Glomerular visceral epithelial cell (primary cell): ENCODE measurements around the gene ENO2.

Source experiments
- DNase-seq: peaks from one replicate; pipeline ENCODE4 v3.0.0-alpha.2; 2016; ENCODE audit errors: extremely low spot score

The ENO2 gene

DNA sequence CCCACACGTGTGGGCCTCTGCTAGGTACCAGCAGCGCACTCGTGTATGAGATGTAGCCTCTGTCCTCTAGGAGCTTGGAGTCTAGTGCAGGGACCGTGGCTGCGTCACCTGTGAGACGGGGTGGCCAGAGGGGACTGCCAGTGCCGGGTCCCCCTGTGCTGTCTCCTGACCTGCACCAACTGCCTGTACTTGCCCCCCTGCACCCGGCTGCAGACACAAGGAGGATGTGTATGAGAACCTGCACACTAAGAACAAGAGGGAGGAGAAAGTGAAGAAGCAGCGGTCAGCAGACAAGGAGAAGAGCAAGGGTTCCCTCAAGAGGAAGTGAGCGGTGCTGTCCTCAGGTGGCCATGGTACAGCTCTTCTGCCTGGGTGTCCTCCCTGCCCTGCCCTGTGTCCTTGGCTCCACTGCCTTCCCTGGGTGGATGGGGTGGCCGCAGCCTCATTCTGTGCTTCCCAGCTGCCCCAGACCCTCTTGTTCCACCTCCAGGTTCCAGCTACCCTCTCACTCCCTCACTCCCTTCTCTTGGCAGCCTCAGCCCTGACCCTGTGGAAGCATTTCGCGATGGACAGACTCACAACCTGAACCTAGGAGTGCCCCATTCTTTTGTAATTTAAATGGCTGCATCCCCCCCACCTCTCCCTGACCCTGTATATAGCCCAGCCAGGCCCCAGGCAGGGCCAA lies 46.4 kb downstream of the ENO2 start:
- no peak for DNase-seq

- DNase-seq = no peak
Observed at GRCh38 chr12:6961278-6961694, 46.9 kb downstream of the ENO2 start.

- DNase-seq = no peak
Observed at GRCh38 chr12:6961695-6962284, 47.4 kb downstream of the ENO2 start.

DNA sequence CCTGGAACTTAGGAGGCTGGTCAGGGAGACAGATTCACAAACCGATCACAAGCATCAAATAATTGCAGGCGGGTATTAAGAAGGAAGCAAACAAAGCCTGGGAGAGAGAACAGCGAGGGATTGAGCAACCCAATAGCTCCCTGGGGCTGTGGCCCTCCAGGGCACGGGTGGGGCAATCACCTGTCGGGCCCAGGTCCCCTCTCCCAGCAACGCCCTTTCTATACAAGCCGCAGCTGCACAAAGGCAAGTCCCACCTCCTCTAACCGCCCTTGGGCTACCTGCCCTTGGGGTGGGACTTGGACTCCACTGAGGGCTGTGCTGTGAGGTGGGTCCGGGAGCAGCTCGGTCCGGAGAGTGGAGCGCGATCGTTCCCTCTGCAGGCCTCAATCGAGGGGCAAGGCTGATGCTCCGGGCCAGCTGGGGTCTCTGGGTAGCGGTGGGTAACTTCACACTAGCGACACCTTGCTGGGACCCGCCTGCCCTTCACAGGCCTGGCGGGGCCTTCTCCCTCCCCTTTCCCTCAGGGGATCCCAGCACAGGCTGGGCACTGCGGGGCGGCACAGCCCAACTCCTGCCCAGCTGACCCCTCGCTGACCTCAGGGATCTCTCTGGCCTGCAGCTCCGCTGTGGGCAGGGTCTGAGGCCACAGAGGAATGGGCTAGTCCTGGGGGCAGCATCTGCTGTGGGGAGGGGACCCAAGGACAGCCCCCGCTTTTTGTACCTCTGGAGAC lies 48.1 kb downstream of the ENO2 start:
- DNase-seq = no peak

DNA sequence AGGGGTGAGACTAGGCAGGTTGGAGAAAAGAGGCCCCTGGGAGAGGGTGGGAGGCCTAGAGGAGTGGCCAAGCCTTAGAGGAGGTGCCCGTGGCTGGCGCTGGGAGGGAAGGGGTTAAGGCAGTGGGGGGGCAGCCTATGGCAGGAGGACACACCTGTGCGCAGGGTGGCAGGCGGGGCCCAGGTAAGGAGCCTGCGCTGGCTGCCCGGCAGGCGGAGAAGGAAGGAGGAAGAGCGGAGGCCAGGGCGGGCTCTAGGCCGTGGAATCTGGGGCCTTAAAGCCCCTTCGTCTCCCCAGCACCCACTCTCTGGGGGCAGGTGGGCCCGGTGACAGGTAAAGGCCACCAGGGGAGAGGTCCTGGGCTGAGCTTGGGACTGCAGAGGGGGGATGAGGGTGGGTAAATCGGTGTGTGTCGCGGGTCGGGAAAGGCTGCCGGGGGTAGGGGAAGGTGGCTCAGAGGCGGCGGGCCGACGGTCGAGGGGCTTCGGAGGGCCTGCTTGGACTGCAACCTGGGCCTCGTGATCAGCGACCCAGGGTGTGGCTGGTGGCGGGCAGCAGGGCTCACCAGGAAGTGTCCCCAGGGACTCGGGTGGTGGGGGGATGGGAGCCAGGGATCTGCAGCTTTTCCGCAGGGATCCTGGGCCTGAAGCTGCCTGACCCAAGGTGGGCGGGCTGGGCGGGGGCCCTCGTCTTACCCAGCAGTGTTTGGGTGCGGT lies 48.8 kb downstream of the ENO2 start:
- no peak for DNase-seq

DNA sequence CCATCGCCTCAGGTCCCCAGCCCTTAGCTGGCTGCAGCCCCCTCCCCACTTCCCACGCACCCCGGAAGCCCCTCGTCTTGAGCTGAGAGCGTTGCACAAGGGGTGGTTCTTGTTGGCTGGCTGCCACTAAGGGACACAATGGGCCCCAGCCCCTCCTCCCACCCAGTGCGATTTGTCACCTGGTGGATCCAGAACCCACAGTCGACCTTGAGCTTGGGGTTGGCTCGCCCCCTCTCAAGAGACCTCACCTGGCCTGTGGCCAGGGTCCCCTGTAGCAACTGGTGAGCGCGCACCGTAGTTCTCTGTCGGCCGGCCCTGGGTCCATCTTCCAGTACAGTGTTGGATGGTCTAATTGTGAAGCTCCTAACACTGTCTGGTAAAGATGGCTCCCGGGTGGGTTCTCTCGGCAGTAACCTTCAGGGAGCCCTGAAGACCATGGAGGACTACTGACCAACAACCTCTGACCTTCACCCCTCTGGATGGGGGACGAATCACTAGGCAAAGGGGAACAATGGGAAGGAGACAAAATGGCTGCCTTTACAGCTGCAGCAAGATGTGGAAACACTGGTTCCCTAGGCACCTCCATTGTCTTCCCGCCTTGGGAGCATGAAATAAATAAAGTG lies 49.5 kb downstream of the ENO2 start:
- DNase-seq = no peak

- DNase-seq = no peak
Observed at GRCh38 chr12:6964605-6965025, 50.2 kb downstream of the ENO2 start.

- peak; percentile 77 for DNase-seq
Observed at GRCh38 chr12:6965026-6965661, 50.8 kb downstream of the ENO2 start.

DNA sequence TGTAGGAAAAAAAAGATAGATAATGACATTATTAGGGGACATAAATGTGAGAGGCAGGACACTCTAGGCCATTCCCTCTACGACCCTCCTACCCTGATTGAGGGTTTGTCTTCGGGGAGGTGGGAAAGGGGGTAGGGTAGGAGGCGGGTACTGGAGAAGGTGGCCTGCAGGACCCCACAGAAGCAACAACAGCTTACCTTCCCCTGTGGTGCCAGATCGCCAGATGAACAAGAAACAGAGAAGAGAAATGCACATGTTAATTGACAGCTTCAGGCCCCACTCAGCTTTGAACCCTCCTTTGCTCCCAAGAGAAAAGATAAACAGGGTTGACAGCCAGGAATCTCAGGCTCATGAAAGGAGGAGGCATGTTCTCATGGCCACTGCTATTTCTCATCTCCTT lies 51.3 kb downstream of the ENO2 start:
- no peak for DNase-seq

DNA sequence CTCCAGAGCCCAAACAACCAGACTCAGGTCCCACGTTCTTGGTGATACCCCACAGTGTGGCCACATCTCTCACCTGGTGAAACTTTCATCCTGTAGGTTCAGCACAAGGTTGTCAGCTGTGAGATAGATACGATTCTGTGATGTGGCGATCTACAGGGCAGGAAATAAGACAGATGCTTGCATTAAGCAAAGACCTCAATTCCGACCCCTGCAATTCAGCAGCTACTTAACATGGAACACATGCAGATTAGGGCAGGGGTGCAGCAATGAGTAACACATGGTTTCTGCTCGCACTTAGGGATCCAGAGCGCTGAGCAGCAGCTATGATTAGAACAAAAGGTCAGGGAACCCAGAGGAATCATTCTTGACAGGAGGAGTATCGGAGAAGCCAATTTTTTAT lies 52.0 kb downstream of the ENO2 start:
- no peak for DNase-seq

DNA sequence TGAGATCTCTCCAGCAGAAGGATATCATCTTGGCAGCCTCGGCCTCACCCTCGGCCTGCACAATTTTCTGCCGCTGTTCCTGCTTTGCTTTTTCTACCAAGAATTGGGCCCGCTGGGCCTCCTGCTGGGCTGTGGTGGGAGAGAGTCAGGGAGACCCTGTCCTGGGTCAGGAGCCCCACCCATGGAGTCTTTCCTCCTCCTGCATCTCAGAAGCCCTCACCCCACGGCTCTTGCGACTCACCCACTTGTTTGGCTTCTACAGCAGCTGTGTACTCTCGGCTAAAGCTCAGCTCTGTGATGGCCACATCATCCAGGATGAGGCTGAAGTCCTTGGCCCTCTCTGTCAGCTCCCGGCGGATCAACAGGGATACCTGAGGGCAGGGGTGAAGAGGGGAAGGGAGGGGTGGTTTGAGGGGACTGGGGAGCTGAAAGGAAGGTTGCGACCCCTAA lies 53.3 kb downstream of the ENO2 start:
- no peak for DNase-seq

DNA sequence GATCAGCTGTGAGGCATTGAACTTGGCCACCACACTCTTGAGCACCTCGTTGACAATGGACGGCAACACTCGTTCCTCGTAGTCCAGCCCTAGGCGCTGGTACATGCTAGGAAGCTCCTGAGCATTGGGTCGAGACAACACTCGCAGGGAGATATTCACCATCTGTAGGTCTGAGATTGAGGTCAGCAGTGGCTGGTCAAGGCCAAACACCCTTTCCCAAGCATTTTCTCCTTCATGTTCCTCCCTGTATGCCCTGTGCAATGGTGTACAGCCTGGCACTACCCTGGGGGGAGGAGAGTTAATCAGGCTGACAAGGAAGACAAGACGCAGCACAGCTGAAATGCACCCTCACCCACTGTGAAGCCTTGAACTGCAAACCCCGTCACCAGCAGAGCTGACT lies 54.0 kb downstream of the ENO2 start:
- no peak for DNase-seq

DNA sequence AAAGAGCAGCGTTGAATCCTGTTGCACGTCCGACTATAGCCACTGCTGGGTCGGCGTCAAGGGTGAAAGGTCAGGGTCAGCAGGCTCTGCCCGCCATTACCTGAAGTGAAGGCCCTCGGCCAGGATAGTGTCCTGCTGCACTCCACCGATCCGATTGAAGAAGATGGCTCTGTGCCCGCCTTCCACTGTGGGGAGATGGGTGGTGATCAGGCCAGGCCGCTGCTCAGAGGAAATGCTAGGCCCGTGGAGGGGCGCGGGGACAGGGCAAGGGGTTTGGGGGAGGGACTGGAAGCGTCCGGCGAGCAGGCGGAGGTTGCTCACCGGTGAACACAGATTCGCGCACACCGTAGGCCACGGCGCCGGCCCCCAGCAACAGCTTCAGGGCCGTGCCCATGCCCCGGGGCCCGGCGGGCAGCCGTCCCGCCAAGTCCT lies 55.7 kb downstream of the ENO2 start:
- DNase-seq = no peak
